ENCODE results near the gene KCTD1.

KCTD1 gene

DNA sequence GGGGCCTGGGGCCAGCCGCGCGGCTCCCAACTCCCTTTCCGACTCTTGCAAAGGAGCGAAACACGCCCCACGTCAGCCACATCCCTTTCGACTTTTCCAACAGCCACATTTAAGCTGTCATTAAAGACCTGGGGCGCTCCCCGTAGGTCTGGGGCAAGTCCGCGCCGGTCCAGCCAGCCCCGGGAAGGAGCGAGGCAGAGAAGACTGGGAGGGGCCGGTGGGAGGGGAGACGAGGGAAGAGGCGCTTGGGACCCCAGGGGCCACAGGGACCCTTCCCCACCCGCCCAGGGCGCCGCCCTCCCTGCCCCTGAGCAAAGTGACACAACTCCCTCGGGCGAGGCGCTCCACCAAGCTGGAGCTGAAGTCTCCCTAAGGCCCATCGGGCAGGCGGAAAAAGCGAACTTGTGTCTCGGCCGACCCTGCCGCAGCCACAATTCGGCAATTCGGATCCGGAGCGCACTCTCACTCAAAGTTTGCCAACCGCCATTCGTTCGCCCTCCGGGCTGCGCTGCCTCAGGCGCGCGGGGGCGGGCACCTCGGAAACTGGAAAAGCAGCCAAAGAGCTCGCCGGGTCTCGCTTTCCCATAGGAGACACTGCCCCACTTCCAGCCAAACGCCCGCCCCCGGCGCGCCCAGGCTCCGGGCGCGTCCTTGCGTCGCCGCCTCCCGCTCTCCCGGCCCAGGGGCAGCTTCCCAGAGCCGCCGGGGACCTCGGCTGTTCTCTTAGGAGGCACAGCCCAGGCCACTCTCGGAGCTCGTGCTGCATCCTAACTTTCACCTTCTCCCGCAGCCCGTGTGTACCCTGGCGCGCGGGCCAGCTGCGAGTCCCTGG, 1.1 kb upstream of the KCTD1 start:
- no peak for DNase-seq (ENCODE audit: low read depth)

GRCh38 chr18:26547646-26548414, 523 bp downstream of the KCTD1 start:
- no peak for DNase-seq (ENCODE audit: low read depth)

GRCh38 chr18:26546875-26547645, 1.3 kb downstream of the KCTD1 start:
- no peak for DNase-seq (ENCODE audit: low read depth)

DNA sequence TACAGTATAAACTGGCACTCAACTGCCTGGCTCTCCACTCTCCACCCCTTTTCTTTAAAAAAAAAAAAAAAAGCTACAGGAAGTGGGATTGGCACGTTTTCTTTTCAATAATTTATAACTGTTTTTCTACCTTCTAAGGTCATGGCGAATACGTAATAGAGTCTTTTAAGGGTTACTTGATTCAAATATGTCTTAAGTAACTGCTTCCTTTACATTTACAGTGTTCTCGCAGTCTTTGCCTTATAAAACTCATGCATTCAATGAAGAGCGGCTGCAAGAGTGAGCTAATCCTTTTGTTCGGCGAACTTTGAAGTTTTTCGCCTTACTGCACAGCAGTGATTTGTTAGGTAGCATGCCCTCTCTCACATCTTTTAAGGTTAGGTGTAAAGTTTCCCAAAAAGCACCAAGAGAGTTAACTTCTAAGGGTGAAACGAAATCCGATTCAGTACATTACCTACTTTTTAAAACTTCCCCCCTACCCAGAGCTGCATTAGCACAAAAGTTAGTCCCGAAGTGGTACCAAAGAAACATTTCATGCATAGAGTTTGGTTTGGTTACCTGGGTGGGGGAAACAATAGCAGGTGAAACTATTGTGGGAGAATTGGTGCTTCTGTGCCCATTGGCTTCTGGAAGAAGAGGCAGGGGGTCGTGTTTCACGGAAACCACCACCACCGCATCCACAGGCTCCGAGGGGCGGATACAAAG, 2.0 kb downstream of the KCTD1 start:
- DNase-seq (ENCODE audit: low read depth) = no peak

DNA sequence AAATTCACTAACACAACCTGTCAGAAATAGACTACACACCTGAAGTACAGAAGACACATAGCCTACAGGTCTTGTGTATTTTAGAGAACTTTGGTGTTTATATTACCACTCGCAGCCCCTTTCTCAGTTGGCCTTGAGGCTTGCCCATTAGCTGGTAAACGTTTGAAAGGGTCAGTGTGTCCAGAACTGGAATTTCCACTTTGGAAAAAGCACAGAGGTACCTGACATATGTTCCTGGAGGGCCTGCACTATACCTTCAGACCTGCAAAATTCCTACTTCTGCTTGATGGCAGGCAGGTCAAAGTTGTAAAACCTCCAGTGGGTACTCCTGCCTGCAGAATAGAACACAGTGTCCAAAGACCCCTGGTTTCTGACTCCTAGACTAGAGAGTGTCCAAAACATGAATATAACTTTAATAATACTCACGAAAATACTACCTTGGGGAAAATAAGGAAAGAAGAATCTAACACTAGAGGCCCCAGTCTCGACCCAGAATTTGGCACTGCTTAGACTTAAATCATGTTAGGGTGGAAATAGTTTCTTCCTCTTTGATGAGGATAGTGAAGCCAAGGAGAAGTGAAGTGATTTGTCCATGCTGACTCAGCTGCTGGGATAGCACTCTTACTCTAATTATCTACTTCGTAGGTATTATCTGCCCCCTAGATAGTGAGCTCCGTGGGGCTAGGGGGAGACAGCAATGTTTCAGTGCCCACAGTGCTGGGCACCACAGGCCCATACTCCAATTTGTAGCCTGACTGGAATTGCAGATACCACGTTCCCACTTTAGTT, 2.8 kb downstream of the KCTD1 start:
- DNase-seq (ENCODE audit: low read depth) = no peak

- DNase-seq (ENCODE audit: low read depth) = no peak
Measured at GRCh38 chr18:26544451-26544850, 3.9 kb downstream of the KCTD1 start.

DNA sequence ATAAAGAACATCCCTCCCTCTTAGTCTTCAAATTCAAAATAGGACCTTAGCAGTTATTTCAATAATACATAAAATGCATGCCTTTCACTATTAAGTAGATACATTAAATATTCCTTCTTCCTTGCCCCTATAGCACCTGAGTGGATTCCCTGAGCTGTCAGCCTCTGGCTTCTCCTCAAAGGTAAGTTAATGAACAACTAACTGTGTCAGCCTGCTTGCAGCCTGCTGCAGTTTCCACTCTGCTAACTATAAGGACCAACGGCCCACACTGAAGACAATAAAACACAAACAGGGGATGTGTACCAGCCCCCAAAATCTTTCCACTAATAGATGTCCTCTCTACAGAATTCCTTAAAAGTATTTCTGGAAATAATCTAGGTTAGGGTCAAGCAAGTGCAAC, 5.0 kb downstream of the KCTD1 start:
- DNase-seq (ENCODE audit: low read depth) = no peak

- no peak for DNase-seq (ENCODE audit: low read depth)
Measured at GRCh38 chr18:26540043-26540628, 8.2 kb downstream of the KCTD1 start.

- no peak for DNase-seq (ENCODE audit: low read depth)
Measured at GRCh38 chr18:26538524-26538923, 9.8 kb downstream of the KCTD1 start.

GRCh38 chr18:26536664-26537063, 11.7 kb downstream of the KCTD1 start:
- no peak for DNase-seq (ENCODE audit: low read depth)

DNA sequence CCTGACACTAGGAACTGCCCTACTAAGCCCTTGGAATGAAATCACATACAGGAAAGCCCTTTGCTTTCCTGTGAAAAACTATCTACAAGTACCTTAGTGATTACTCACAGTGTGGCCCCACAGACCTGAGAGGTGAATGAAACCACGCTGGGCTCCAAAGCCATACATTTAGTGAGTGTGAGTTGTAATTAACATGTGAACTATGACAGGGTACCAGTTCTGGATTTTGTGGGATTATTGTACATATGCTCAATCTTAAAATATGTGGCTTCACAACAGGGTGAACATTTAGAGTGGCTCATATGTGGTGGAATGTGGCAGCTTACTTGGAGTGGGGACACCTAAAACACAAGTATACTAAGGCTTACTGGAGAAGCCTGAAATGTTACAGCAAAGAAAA, 12.3 kb downstream of the KCTD1 start:
- DNase-seq (ENCODE audit: low read depth) = no peak

GRCh38 chr18:26535630-26536029, 12.7 kb downstream of the KCTD1 start:
- DNase-seq (ENCODE audit: low read depth) = no peak

GRCh38 chr18:26532367-26533340, 15.7 kb downstream of the KCTD1 start:
- DNase-seq (ENCODE audit: low read depth) = no peak

DNA sequence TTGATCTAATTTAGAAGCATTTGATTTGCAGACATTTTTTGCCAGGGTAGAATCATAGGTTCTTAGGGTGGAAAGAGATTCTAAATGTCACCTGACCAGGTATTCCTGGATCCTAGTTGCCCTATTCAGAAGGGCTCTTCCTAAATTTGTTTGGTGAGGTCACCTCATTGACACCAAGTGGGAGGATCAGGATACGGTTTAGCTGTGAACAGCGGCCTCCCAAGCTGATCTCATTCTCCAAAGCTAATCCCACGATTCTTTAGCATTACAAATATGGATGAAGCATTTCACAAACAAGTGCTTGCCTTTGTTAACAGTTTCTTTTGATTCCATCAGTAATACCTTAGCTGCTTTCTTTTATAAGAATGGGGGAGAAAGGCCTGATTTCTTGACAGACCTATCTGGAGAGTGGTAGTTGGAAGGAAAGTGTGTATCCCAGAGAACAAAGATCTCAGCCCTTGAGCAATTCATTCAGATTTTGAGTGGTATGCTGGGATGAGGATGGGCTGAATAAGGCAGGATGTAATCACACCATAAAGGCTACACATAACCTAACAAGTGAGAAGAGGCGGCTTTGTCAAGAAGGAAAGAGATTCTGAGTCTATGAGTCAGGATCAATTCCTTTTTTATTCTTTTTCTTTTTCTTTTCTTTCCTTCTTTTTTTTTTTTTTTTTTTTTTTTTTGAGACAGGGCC, 16.6 kb downstream of the KCTD1 start:
- no peak for DNase-seq (ENCODE audit: low read depth)

GRCh38 chr18:26526966-26527234, 21.5 kb downstream of the KCTD1 start:
- no peak for DNase-seq (ENCODE audit: low read depth)

- DNase-seq (ENCODE audit: low read depth) = no peak
Measured at GRCh38 chr18:26526128-26526965, 22.0 kb downstream of the KCTD1 start.

GRCh38 chr18:26524504-26525351, 23.6 kb downstream of the KCTD1 start:
- no peak for DNase-seq (ENCODE audit: low read depth)
